ENCODE measurements around the gene FKBP15.
"Not testable (repeated sequence)": the region's sequence is repeated elsewhere in the genome, so short reads cannot be mapped to it uniquely, and the experiment has no call there.

The FKBP15 gene, protein sequence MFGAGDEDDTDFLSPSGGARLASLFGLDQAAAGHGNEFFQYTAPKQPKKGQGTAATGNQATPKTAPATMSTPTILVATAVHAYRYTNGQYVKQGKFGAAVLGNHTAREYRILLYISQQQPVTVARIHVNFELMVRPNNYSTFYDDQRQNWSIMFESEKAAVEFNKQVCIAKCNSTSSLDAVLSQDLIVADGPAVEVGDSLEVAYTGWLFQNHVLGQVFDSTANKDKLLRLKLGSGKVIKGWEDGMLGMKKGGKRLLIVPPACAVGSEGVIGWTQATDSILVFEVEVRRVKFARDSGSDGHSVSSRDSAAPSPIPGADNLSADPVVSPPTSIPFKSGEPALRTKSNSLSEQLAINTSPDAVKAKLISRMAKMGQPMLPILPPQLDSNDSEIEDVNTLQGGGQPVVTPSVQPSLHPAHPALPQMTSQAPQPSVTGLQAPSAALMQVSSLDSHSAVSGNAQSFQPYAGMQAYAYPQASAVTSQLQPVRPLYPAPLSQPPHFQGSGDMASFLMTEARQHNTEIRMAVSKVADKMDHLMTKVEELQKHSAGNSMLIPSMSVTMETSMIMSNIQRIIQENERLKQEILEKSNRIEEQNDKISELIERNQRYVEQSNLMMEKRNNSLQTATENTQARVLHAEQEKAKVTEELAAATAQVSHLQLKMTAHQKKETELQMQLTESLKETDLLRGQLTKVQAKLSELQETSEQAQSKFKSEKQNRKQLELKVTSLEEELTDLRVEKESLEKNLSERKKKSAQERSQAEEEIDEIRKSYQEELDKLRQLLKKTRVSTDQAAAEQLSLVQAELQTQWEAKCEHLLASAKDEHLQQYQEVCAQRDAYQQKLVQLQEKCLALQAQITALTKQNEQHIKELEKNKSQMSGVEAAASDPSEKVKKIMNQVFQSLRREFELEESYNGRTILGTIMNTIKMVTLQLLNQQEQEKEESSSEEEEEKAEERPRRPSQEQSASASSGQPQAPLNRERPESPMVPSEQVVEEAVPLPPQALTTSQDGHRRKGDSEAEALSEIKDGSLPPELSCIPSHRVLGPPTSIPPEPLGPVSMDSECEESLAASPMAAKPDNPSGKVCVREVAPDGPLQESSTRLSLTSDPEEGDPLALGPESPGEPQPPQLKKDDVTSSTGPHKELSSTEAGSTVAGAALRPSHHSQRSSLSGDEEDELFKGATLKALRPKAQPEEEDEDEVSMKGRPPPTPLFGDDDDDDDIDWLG

DNA sequence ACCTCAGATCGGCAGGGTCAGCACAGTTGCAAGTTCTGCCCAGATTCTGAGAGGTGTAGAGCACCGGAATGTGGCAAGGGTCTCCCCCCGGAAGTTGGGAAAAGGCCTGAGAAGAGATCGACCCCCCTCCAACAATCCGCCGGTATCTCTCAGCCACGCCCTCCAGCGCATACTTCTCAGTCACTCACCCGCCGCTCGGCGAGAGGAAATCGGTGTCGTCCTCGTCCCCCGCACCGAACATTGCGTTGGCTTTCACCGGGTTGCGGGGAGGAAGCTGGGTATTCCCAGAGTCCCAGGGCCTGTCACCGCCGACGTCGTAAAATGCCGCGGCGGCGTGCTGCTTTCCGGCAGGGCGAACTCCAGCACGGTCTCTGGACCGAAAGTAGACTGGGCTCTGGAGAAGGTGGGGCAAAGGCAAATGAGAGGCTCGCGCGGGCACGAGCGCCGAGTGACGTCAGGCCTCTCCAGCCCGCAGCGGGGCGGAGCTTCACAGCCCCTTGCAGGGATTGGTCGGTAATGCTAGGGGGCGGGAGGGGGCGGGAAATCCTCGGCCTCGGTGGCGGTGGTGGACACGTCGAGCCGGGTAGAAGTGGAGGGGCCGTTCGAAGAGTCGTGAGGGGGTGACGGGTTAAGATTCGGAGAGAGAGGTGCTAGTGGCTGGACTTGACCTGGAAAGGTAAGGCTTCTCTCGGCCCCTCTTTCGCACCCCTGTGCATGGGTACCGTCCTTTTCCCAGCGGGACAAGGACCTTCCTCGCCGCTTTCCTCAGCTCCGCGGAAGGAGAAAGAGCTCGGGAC is at the start of gene FKBP15, which contains the start of gene SLC31A1:
TSS of gene FKBP15 (minus strand) at position 275 of the 797 bp plus-strand sequence. CDS start at position 241, 34 bp downstream.
TSS of gene SLC31A1 (plus strand) at position 542 of the 797 bp plus-strand sequence. CDS start 34,605 bp downstream, outside the sequence.
- DNase-seq (ENCODE audit: low read depth in 2 of 2) = peak; percentile 92 to 96

DNA sequence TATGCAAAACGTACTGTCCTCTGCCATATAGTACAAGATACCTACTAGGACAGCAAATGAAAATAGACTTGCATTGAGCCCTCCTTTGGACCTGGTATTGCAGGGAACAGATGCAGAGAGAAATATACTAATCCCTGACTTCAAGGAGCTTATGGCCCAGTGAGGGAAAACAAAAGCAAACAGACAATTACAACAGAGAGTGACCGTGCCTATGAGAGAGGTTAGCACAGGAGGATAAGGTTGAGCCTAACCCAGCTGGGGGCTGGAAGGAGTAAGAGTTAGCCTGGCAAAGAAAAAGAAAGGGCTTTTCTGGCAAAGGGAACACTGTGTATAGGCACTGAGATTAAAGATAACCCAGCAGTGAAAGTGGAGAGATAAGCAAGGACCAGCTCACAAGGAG is 48.8 kb upstream of the FKBP15 start:
- no peak for DNase-seq (ENCODE audit: low read depth in 2 of 2)

DNA sequence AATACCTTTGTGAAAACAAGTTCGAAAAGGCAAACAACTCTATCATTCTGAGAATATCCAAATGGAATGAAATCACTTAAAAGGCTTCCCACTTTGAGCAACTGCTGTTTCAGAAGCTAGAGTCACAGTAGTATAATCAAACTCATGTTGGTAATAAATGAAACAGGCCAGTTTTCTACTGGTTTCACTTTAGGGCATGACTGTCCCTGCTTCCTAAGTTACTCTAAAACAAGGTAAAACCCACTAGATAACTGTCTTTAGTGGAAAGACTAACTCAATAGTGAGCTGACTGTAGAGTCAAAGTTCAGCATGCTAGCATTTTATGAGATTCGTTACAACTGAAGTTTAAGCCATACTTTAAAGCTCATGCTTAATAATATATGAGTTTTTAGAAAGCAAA is 48.3 kb upstream of the FKBP15 start:
- no peak for DNase-seq (ENCODE audit: low read depth in 2 of 2)

DNA sequence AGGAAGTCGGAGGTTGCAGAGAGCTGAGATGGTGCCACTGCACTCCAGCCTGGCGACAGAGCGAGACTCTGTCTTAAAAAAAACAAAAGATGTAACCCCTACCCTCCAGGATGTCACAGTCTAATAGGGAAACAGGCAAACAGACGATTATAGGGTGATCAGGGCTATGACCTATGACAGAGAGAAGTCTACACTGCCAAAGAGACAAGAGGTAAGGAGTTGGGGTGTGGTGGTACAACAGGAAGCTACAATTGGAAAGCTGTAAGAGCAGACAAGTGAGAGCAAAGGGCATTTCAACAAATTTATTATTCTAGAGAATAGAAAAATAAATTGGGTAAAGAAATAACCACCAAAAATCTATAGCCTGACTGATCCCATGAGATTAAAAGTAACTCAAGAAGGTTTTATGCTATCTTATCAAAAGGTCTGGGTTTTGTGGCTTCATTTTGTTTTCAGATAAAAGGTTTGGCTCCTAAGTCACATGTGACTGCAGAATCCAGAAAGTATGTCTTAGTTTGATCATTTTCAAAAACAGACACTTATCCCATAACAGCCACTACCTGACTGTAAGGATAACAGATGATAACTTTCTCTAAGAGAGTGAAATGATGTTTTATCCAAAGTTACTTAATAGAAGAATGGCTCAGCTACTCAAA is 47.0 kb upstream of the FKBP15 start:
- DNase-seq (ENCODE audit: low read depth in 2 of 2) = no peak

DNA sequence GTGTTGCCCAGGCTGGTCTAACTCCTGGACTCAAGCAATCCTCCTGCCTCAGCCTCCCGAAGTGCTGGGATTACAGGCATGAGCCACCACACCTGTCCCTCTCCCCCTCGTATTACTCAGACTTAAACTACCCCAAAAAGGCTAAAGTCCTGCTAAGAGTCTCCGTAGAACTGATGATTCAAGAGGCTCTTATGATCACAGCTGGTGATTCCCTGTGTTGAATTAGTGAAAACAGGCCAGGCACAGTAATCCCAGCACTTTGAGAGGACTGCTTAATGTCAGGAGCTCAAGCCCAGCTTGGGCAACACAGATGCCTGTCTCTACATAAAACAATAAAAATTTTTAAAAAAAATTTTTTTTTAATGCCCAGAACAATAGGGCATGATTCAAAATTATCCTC is 45.1 kb upstream of the FKBP15 start:
- DNase-seq (ENCODE audit: low read depth in 2 of 2) = no peak

DNA sequence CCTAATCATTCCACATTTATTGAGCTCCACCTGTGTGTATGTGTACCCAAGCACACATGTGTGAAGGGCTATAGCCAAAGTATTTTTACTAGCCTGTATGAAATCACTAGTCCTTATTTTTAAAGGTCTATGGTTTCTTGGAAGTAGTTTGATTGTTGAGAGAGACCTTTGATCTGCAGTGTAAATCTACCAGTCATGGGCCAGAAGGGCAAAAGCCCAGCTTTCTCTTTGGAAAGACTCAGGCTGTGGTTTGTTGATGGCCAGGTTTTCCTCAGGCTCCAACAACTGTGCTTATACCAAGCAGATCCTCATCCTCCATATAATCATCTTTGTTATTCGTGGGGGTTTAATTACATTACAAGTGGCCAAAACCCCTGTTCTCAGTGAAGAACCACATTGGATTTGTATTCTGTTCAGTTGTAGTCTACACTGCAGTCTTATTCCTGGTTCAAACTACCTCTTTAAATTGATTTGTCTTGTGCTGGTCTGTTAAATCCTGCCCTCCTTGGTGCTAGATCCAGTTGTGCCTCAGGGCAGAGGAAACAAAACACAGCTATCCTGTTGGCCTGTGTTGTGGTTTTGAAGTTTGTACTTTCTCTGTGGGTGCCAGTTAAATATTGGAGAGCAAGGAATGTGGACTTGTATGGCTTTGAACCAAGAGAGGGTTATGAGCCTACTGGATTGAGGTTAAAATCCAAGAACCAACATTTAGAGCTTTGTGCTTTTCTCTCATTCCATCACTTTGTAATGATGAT is 41.0 kb upstream of the FKBP15 start:
- DNase-seq (ENCODE audit: low read depth in 2 of 2) = no peak

DNA sequence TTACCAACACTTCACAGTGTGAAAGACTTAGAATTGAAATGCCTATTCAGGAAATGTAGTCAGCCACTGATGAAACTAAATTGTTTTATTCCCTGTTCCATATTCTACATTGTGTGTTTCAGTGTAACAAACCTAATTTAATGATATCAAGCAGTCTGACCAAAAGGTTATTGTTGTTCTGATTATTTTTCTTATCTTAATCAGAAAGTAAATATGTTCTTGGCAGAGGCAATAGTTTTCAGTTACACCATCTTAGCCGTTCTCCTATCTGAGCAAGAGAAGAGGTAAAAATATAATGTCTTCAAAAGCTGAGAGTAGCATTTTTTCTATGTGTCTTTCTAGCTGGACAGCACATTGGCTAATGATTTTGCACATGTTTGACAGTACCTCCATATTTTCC is 37.2 kb upstream of the FKBP15 start:
- DNase-seq (ENCODE audit: low read depth in 2 of 2) = no peak

DNA sequence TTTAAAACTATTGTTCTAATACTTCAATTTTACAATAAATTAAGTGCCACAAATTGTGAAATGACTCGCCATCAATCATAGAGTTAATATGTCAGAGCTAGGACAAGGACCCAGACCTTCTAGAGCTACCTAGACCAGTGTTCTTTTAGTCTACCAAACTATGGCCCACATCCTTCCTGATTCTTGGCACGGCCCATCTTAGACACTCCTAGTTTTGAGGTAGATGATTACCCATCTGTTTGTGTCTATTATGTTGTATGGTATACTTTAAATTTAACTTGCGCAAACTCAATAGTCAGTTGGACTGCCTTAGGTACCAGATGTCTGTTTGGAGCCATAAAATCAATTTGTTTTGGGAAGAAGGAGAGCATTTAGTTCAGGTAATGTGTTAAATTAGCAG is 36.8 kb upstream of the FKBP15 start:
- no peak for DNase-seq (ENCODE audit: low read depth in 2 of 2)

DNA sequence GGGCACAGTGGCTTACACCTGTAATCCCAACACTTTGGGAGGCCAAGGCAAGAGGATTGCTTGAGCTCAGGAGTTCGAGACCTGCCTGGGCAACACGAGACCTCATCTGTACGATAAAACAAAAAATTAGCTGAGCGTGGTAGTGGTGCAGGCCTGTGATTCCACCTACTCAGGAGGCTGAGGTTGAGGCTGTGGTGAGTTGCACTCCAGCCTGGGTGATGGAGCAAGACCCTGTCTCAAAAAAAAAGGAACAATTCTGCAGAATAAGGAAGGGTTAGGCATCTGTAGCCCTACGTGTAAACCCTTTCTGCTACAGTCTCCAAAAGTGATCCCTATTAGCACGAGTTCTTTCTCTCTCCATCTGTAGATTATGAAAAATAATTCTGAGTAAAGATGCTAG is 34.4 kb upstream of the FKBP15 start:
- no peak for DNase-seq (ENCODE audit: low read depth in 2 of 2)

DNA sequence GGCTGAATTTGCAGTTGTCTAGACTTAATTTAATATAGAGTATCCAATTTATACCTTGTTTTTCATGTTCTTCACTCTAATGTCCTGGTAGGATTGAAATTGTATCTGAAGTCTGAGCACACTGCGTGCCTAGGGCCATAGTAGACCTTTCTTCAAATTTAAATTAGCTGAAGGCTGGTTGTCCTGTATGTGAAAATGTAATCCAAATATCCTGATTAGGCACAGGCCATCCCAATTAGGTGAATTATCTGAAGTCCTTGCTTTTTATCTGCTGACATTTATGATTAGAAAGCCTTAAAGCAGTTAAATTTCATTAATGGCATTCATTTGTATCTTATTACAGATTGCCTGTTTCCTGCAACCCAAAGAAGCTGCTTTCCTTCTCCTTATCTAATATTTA is 33.9 kb upstream of the FKBP15 start:
- no peak for DNase-seq (ENCODE audit: low read depth in 2 of 2)

DNA sequence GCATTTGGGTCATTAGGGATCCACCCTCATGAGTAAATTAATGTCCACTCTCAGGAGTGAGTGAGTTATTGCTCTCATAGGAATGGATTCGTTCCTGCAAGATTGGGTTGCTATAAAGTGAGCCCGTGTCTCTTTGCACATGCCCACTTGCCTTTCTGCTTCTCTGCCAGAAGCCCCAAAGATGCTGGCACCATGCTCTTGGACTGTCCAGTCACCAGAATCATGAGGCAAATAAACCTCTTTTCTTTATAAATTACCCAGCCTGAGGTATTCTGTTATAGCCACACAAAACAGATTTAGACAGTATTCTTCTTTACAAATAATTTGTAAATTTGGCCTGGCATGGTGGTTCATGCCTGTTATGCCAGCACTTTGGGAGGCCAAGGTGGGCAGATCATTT is 29.7 kb upstream of the FKBP15 start:
- DNase-seq (ENCODE audit: low read depth in 2 of 2) = no peak

DNA sequence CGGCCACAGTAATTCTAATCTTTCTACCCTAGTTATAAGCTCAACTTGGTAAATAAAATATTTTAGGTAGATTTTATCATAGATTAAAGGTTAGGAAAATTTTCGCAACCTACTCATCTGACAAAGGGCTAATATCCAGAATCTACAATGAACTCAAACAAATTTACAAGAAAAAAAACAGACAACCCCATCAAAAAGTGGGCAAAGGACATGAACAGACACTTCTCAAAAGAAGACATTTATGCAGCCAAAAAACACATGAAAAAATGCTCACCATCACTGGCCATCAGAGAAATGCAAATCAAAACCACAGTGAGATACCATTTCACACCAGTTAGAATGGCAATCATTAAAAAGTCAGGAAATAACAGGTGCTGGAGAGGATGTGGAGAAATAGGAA is 28.6 kb upstream of the FKBP15 start:
- not testable (repeated sequence) for DNase-seq (ENCODE audit: low read depth in 2 of 2)

DNA sequence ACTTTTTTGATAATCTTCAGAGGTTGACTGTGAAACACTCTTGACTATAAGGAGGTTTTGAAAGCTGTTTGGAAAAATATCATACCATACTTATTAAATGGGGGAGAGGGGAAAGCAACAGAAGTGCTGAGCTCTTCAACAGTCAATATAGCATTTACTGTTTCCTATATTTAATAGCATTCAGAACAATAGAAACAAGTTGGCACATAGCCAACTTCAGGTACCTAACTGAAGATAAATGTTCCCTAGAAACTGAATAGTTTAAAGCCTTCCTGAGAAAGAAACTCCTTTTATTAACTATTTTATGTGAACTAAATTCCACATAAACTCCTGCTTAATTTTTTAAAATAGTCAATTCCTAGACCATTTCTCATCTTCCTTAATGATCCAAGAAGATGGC is 26.6 kb upstream of the FKBP15 start:
- no peak for DNase-seq (ENCODE audit: low read depth in 2 of 2)

DNA sequence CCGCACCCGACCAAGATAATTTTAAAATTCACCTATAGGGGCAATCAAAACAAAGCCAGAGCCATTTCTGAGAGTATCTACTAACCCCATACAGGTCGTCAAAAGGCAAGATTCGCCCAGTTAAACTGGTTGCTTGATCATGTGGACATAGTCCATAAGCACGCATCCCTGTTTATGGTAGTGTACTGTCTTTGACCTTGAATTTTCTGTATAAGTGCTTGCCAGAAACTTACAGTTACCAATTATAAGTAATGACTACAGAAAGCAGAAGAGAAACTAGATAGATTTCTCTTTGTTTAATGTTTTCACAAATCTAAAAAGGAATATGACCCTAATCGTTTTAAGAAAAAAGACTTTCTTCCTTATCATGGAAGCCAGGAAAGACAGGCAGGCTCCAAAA is 25.9 kb upstream of the FKBP15 start:
- DNase-seq (ENCODE audit: low read depth in 2 of 2) = no peak

DNA sequence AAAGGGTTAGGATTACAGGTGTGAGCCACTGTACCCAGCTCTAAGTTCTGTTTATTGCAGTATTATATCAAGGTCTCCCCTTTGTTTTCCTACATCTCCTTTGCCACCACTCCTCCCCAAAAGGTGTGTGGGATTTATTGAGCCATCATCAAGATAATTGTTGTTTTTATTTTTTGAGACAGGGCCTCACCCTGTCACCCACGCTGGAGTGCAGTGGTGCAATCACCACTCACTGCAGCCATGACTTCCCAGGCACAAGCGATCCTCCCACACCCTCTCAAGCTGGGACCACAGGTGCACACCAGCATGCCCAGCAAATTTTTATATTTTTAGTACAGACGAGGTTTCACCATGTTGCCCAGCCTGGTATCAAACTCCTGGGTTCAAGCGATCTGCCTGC is 24.8 kb upstream of the FKBP15 start:
- DNase-seq (ENCODE audit: low read depth in 2 of 2) = no peak

DNA sequence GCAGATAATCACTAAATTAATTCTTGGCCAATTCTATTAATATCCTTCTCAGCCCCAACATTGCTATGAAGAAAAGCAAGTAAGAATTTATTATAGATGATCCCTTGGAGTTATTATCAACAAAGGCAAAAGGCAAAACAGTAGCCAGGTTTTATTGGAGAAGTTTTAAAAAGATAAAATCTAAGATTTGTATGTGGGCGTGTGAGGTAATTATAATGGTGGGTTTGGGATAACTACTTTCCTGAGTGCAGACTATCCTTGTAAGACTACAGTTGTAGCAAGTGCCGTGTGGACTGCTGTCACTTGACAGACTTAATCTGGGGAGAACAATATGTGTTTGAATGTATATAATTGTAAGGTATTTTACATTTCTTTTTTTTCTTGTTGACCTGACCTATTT is 23.5 kb upstream of the FKBP15 start:
- no peak for DNase-seq (ENCODE audit: low read depth in 2 of 2)

DNA sequence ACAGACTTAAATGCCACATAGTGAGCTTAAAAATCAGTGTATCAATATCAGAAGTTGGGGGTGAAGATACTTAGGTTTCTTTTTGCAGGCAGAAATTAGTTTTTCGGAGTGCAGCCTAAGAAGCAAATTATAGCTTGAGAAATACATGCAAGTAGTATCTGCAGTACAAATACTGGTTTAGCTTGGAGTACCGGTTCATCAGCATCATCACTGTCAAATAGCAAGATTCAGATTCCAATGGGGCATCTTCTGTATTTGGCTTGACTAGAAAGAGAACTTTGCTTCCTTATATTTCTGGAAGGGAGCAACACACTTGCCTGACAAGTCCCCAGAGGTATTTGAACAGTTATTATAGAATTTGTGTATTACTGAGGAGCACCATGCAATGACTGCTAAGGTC is 20.1 kb upstream of the FKBP15 start:
- no peak for DNase-seq (ENCODE audit: low read depth in 2 of 2)

DNA sequence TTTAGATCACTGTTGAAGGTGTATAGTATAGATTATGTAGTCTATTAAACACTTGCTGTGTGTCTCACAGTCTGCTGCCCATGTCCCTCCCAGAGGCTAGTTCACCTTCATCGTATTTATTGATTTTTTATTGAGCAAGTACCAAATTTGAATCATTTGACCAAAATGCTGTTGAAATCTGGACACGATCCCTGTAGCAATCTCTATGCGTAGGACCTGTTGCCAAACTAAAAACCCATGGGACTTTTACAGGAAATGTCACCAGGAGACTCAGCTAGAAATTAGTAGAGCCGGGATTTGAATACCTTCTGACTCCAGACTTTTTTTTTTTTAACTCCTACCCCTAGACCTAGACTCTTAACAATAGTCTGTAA is 17.8 kb upstream of the FKBP15 start:
- no peak for DNase-seq (ENCODE audit: low read depth in 2 of 2)

DNA sequence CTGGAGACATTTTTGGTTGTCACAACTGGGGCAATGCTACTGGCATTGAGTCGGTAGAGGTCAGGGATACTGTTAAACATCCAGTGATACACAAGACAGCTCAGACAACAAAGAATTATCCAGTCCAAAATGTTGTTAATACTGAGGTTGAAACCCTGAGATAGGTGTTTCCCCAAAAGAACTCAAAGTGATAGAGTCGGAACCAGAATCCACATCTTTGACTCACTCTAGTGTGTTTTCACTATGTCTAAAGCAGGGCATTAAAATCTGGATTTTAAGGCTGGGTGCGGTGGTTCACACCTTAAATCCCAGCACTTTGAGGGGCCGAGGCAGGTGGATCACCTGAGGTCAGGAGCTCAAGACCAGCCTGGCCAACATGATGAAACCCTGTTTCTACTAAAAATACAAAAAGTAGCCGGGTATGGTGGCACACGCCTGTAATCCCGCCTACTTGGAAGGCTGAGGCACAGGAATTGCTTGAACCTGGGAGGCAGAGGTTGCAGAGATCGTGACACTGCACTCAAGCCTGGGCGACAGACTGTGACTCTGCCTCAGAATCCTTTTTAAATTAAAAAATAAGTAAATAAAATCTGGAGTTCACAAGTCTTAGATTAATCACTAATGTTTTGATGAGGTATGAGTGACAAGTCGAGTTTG is 17.3 kb upstream of the FKBP15 start:
- DNase-seq (ENCODE audit: low read depth in 2 of 2) = no peak

DNA sequence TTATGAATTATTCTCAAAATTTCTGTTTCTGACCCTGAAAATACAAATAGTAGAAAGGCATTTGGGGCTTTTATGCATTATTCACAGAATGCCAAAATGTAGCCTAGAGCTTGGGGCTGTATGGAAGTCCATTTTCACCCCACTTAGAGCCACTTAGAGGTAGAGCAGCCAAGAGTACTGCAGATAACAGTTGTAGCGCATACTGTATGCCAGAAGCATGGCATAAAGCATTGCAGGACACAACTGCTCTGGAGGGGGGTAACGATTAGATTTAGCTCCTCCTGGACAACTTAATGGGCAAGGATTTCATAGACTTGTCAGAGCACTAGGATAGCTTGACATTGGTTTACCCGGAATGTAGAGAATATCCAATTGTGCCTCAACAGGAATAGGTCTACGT is 15.9 kb upstream of the FKBP15 start:
- DNase-seq (ENCODE audit: low read depth in 2 of 2) = no peak

All from stimulated activated CD8-positive, alpha-beta memory T cell treated with anti-CD3 and anti-CD28 coated beads, Interleukin-15, amount 100 ng/mL, for 4 hours (primary cell).